ENCODE data around the gene RASL10B.
"Not testable (repeated sequence)": the region's sequence is repeated elsewhere in the genome, so short reads cannot be mapped to it uniquely, and the experiment has no call there.

RASL10B gene, protein sequence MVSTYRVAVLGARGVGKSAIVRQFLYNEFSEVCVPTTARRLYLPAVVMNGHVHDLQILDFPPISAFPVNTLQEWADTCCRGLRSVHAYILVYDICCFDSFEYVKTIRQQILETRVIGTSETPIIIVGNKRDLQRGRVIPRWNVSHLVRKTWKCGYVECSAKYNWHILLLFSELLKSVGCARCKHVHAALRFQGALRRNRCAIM

DNA sequence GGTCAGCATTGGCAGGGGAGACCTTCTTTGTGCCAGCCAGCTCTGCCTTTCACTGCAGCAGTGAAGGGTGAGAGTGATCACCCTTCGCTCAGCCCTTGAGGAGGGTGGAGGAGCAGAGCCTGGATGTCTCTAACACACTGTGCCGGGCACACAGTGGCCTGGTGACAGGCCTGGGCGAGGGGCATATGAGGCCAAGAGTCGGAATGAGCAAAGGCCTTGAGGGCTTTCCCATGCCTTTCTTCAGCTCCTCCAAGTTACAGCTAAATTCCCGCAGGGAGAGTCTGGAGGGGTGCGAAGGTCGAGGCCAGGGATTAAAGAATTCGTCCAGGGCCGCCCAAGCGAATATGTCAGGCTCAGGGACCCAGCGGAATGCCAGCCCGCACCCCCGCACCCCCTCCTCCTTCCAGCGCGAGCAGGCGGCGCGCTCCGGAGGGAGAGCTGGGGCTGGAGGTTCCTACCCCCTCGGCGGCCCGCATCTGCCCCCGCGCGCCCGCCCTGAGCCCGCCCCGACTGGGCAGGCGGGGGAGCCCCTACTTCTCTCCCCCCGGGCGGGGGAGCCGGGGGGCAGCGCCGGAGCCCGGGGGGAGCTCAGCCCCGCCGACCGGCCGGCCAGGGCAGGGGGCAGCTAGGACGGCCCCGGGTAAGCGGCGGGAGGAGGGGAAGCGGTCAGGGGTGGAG is at the start of gene RASL10B:
TSS of gene RASL10B (plus strand) at position 401 of the 678 bp plus-strand sequence. CDS start 3,546 bp downstream, outside the sequence.
- no peak for DNase-seq

DNA sequence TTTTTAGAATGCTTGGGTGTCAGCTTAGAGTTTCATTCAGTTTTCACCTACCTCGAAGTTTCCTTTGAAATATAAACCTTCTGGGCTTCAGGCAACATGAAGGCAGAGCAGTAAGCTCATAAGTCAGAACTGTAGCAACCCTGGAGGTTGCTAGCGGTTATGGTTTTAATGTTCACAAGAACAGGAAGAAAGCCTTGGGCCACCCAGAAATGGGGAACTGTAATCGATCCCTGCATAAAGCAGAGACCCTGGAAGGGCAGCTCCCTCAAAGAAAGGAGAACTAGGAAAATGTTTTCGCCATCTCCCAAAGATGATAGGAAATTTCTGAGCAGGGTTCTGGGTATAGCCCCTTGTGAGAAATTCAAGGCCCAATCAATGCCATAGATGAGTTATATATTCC is 47.8 kb upstream of the RASL10B start:
- no peak for DNase-seq

DNA sequence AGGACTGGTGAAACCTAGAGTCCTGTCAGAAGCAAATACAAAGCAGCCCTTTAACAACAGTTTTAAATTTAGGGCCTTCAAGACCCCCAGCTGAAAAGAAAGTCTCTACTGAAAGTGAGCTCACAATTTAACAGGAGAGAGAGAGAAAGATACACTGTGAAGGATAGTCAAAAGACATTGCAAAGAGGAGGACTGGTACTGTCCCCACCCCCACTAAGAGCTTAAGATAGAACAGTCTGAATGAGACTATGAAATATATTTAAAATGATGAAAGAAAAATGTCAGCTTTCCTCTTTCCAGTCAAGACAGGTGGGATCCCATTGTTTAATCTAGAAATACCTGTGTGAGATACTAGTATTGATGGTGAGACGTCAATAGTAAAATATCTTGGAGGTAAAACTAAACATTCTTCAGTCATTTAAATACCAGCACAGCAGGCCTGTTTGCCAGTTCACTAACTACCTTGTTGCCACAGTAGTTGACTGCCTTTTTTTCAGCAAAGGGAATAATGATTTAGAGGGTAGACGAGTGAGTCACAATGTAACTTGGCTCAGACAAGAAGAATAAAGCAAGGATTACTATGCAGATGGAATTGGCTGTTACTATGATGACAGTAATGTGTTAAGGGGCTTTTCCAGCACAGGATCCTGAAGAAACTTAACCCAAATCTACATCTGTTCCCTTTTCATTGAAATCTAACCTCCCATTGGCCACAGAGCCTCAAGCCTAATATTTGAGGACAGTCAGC is 47.2 kb upstream of the RASL10B start:
- no peak for DNase-seq

DNA sequence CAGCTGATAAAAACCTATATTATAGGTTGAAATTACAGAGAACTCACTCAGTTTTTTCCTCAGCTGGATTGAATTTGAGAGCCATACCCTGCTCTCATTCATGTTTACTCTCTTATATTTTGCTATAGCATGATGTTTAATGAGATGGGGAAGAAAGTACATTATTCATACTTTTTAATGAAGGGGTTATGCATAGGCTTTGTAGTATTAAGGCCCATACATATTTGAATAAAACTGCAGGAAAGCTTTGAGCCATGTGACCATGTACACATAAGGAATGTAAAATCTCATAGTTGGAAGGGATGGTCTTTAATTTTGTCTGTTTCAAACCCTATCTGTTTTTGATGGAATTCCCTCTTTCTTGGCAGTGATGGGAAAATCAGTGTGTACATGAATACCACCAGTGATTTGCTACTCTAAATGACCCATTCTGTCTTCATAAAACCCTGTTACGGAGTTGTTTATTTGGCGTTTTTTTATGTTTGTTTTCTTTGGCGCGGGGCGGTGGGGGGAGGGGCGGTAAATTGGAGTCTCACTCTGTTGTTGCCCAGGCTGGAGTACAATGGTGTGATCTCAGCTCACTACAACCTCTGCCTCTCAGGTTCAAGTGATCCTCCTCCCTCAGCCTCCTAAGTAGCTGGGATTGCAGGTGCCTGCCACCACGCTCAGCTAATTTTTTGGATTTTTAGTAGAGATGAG is 38.8 kb upstream of the RASL10B start:
- DNase-seq = no peak

DNA sequence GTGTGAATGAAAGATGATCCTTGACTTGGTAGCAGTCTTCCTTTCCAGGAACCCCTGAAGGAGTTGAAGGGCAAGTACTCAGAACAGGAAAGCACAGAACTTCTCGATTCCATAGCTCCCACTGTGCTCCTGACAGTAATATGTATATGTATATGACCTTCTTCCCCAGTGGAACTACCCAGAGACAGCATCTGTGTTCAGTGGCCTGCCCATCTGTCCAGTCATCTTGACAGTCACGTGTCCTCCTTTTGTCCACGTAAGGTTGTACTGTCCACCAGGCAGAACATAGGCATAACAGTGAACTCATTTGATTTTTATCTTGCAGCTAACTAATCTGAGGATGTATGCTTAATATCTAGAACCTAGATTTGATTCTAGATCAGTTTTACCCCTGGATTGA is 37.8 kb upstream of the RASL10B start:
- DNase-seq = no peak

DNA sequence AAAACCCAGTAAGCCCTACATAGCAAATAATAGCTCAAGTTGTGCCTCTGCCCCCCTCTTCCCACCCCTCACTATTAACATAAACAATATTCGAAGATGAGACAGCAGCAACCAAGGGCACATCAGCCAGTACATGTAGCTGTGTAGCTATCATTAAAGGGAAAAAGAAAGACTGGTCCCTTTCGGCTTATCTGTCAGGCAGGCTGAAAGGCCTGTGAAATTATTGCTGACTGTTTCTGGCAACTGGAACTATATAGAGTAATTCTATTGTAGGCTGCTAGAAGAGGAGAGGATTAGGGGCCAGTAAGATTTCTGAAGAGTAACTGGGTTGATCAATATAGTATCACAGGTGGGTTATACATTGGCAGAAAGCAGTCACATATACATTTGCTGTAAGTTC is 36.5 kb upstream of the RASL10B start:
- DNase-seq = no peak

DNA sequence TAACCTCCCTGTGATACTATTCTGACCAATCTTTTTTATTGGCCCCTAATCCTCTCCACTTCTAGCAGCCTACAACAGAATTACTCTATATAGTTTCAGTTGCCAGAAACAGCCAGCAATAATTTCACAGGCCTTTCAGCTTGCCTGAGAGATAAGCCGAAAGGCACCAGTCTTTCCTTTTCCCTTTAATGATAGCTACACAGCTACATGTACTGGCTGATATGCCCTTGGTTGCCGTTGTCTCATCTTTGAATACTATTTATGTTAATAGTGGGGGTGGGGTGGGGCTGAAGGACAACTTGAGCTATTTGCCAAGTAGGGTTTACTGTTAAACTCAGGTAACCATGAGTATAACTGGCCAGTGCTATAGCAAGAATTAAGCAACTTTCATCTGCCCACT is 35.8 kb upstream of the RASL10B start:
- no peak for DNase-seq

DNA sequence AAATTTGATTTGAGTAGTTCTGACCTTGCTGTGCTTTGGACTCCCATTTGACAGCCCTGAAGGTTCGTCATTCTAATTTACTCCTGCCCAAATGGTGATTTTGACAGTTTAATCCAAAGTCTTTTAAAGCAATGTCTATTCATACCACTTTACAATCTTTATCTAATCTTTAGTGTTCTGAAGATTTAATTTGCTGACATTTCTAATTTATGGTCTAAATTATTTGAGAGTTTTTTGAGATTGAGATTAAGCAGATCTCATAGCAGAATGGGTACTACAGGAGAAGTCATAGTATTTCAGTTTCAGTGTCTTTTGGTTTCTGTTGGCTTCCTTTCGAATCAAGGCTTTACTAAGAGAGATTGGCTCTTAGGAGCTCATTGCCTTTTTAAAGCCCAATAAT is 32.6 kb upstream of the RASL10B start:
- no peak for DNase-seq

DNA sequence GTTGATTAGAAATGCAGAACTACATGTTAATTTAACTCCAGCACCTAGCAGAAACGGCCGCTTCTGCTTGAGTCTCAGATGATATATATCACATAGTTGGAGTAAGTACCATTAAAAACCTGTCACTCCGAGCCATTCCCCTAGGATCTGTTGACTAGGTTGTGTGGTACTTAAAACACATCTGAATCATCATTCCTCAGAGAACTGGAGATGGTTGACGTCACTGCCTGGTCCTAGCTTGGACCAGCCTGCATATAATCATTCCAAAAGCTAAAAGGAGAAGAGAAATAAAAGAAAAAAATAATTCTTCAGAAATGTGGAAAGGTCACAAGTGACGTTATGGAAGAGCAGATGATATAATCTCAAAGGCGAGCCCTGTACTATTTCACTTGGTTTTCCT is 31.3 kb upstream of the RASL10B start:
- DNase-seq = no peak

DNA sequence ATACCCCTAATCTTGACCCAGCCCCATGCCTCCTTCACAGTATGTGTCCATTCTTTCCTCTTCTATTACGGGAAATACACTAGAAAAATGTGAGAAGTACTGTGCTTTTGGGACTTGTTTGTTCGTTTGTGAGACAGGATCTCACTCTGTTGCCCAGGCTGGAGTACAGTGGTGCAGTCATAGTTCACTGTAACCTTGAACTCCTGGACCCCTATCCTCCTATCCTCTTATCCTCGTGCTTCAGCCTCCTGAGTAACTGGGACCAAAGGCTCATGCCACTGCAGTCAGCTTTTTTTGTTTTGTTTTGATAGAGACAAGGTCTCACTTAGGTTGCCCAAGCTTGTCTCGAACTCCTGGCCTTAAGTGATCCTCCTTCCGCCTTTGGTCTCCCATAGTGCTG is 29.9 kb upstream of the RASL10B start:
- DNase-seq = no peak

DNA sequence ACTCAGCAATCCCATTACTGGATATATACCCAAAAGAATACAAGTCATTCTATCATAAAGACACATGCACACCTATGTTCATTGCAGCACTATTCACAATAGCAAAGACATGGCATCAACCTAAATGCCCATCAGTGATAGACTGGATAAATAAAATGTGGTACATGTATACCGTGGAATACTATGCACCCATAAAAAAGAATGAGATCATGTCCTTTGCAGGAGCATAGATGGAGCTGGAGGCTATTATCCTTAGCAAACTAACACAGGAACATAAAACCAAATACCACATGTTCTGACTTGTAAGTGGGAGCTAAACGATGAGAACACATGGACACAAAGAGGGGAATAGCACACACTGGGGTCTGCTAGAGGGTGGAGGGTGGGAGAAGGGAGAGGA is 28.1 kb upstream of the RASL10B start:
- DNase-seq = not testable (repeated sequence)

DNA sequence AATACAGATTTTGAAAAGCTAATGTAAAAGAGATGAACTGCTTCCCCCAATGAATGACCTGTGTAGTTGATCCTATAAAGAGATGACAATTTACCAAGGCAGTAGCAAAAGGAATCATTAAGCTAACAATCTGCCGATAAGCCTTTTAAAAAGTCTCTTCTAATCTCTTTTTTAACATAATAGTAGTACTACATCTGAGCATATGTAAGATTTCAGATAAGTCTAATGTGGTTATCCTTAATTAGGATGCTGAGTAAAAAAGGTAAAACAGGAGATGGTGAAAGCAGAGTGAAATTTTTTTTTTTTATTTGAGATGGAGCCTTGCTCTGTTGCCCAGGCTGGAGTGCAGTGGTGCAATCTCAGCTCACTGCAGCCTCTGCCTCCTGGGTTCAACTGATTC is 26.2 kb upstream of the RASL10B start:
- DNase-seq = no peak

DNA sequence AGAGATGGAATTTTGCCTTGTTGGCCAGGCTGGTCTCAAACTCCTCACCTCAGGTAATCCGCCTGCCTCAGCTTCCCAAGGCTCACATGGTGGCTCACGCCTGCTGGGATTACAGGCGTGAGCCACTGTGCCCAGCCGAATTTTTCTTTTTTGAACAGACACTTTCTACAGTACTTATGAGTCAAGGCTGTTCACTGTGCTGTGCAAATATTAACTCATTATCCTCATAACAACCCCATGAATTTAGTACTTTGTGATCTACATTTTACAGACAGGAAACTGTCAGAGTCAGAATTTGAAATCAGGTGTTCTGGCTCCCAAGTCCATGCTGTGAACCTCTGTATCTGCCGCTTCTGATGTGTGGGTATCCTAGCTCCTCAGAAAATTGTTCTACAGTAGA is 25.7 kb upstream of the RASL10B start:
- DNase-seq = no peak

DNA sequence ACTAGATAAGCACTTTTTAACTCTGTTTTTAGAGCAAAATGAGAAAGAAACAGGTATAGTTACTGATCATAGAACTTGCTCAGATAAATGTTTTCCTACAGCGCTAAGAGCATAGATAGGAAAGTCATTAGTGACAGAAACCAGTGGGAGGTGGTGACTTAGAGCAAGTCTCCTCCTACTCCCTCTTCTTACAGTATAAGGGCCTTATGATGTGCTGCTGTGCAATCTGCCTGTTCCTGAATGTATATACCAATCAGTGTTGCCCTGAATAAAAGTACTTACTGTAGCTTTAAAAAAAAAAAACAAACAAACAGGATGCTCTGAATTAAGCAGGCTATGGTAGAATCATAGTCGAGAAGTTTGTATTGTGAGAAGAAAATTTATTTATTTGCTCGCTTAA is 23.3 kb upstream of the RASL10B start:
- no peak for DNase-seq

DNA sequence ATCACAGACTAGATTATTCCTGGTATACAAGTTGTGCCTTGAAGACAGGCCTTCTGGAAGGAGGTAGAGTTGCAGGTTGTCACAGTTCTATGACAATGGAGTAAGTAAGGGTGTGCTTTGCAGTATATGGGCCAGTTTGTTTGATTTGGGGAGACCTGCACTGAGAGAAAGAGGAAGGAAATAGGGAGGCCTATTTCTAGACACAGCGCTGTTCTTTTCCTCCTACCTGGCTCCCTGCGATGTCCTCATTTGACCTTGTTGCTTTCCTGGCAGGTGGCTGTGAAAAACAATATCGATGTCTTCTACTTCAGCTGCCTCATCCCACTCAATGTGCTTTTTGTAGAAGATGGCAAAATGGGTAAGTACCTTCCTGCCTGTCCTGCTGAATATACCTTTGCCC is 22.5 kb upstream of the RASL10B start:
- DNase-seq = no peak

DNA sequence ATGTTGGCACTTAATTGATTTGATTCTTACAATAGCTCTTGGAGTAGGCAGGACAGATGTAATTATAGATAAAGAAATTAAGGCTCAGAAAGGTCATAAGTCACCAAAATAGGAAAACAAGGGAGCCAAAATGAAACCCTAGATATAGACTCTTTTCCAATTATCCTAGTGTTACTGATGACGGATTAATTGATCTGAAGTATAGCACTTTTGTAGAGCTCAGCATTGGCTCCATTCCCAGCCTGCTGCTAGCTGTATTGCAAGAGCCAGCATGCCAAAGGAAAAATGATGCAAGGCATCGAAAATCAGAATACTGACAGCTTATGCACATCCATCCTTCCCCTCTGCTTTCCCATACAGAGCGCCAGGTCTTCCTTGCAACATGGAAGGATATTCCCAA is 21.6 kb upstream of the RASL10B start:
- DNase-seq = no peak

DNA sequence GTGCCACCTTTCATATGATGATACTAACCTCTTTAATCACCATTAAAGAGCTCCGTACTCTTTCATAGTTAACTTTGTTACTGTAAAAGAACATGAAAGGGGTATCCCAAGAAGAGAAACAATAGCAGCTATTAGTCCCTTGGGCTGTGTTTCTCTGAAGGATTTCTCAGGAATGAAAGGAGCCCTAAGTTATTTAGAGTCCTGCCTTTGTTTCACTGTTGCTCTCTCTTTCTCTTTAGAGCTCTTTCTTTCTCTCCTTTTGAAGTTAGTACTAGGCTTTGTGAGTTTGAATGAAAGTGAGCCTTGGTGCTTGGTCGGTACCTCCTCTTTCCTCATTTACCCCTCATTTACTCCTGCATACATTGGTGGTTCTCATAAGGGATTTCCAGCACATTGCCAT is 20.5 kb upstream of the RASL10B start:
- DNase-seq = no peak

DNA sequence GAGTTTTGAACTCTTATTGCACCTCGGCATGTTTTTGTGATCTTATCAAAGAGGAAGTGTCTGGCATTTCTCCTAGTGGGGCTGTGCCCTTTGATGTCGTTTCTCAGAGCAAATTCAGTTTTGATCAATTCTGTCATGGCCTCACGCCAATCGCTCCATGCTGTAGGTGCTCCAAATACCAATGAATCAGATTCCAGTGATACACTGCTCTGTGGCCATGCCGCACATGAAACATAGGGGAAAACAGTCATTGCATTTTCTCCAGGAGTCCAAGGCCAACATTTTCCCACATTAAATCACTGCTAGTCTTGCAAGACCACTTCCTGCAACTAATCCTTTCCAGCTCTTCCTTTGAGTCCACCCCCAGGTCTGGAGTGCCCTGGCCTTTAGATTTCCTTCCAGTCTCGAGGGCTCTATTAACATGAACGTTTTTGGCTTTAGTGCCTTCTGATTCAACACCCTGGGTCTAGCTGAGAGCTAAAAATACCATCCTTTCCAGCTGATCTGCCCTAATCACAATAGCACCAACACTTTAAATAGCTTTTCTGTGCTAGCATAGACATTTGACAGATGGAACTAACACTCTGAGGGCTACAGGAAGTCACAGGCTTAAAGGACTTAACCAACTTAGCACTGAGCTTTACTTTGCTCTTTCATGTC is 18.2 kb upstream of the RASL10B start:
- DNase-seq = no peak

DNA sequence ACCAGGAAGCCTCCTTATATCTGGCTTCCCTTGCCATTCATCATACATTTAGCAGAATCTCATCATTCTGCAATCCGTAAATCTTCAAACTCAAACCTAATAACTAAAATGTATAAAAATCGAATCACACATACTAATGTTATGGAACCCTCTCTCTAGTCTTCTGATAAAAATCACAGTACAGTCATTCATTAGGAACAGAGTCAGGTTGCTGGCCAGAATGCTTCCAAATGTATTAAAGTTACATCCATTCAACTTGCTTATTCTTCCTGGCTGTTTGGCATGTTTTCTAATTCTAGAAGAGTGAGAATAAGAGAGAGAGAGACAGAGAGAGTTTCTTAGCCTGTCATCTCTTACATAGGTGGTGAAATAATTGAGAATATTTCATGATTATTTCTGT is 16.5 kb upstream of the RASL10B start:
- DNase-seq = no peak

DNA sequence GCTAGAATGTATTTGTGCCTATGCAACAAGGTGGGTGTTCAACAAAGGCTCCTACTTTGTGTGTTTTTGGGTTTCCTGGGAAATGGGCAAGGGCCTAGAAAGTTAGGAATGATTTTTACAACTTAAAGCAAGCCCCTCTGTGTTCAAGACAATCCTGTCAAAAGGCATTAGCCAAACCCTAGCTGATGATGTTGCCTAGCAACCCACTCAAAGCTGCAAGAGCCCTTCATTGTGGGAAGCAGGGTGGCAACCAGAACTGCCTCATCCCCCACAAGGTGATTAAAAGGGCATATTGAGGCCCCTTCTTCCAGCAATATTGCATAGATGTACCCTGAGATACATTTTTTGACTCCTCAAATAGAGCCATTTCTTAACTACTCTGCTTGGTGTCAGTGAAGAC is 16.0 kb upstream of the RASL10B start:
- no peak for DNase-seq

DNA sequence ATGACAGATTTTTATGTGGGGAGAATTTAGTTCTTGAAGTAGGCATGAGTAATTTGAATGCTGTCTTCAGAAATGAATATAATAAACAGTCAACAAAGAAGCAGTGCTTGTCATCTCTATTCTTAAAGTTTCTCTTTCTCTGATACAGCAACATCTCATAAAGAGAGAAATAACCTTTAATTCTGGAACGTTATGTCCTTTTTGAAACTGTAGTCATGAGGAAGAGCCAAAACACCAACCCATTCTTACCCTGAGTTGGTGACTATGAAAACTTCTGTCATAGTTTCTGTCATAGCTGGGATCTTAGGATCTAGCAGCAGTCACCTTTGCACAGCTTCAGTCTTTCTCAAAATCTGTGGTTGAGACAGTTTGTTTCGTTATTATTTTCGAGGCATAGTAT is 15.3 kb upstream of the RASL10B start:
- no peak for DNase-seq

DNA sequence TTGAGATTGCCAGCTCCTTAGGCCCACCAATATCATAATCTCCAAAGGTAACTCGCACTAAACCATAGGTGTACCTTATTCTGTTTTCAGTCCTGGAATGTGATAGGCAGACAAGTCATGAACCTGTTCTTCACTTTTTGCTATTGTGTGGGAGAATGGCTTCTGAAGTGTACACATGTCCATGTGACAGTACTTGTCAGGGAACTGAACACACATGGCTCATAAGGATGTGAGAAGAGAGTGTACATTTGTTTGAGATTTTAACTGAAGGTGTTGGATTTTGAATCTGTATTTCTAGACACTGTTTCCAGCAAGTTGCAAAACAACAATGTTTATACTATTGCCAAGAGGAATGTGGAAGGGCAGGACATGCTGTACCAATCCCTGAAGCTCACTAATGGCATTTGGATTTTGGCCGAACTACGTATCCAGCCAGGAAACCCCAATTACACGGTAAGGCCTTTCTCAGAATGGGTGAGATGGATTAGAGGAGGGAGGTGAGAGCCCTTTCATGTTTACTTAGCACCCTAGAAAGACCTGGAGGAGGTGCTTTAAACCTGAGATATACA is 14.5 kb upstream of the RASL10B start:
- DNase-seq = no peak

DNA sequence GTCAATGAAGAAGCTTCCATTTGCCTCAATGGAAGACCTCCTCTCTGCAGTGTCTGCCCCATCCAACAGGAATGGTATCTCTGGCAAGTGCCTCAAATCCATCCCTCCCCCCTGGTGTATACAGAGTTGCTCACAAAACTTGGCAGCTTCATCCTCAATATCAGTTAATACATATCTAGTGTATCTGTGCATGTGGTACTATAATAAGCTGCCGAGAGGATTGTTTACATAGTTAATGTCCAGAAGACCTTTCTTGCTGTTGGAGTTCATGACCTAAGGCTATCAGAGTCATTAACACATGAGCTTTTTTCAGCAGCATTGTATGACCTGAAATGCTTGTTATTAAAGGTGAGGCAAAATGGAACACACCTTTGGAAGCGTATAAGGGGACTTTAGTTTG is 14.0 kb upstream of the RASL10B start:
- no peak for DNase-seq
